ENCODE data around the gene DISC1.

The DISC1 gene

GRCh38 chr1:231665726-231666125 lies 39.1 kb downstream of the DISC1 start:
- H3K4me3 ChIP-seq (replicated peaks; ENCODE audit: insufficient read depth, low read length) = no peak overlapping the region
- TF ChIP-seq SPI1 (IDR thresholded peaks at IDR 0.05; ENCODE audit: borderline replicate concordance, low read depth) (no peak), REST (IDR thresholded peaks at IDR 0.05; ENCODE audit: insufficient replicate concordance, low read depth) (no peak), CTCF (IDR thresholded peaks at IDR 0.05; ENCODE audit: insufficient read depth, low read length) (no peak), GABPA (IDR thresholded peaks at IDR 0.05; ENCODE audit: low read depth) (no peak), POLR2AphosphoS5 (IDR thresholded peaks at IDR 0.05; ENCODE audit: low read depth) (no peak)
- no peak overlapping the region for H3K27ac ChIP-seq (replicated peaks)
- H3K27me3 ChIP-seq (ENCODE audit: insufficient read depth, poor library complexity, severe bottlenecking) = no peaks in the 10 kb centered on the region
- no peak for DNase-seq (ENCODE audit: low read depth in 1 of 2, low spot score in 1 of 2)

GRCh38 chr1:231666220-231666936 lies 39.8 kb downstream of the DISC1 start:
- H3K27me3 ChIP-seq (ENCODE audit: insufficient read depth, poor library complexity, severe bottlenecking) = no peaks in the 10 kb centered on the region
- DNase-seq (ENCODE audit: low read depth in 1 of 2, low spot score in 1 of 2) = peak in 1 of 2 experiments; percentile 10
- no peak overlapping the region for H3K4me3 ChIP-seq (replicated peaks; ENCODE audit: insufficient read depth, low read length)
- TF ChIP-seq REST (IDR thresholded peaks at IDR 0.05; ENCODE audit: insufficient replicate concordance, low read depth) = no peak
- TF ChIP-seq CTCF (IDR thresholded peaks at IDR 0.05; ENCODE audit: insufficient read depth, low read length) = no peak
- no peak for TF ChIP-seq POLR2AphosphoS5 (IDR thresholded peaks at IDR 0.05; ENCODE audit: low read depth)
- no peak for TF ChIP-seq GABPA (IDR thresholded peaks at IDR 0.05; ENCODE audit: low read depth)
- no peak for TF ChIP-seq SPI1 (IDR thresholded peaks at IDR 0.05; ENCODE audit: borderline replicate concordance, low read depth)
- peak overlapping the region; percentile 15; the same call in 1 of the 2 replicates for H3K27ac ChIP-seq (replicated peaks)

- no peak overlapping the region for H3K4me3 ChIP-seq (replicated peaks; ENCODE audit: insufficient read depth, low read length)
- DNase-seq (ENCODE audit: low read depth in 1 of 2, low spot score in 1 of 2) = no peak
- TF ChIP-seq SPI1 (IDR thresholded peaks at IDR 0.05; ENCODE audit: borderline replicate concordance, low read depth) = peak; percentile 29; the same call in 1 of the 2 replicates
- TF ChIP-seq GABPA (IDR thresholded peaks at IDR 0.05; ENCODE audit: low read depth) = no peak
- H3K27me3 ChIP-seq (ENCODE audit: insufficient read depth, poor library complexity, severe bottlenecking) = no peaks in the 10 kb centered on the region
- H3K27ac ChIP-seq (replicated peaks) = peak overlapping the region; percentile 15; the same call in 1 of the 2 replicates
Observed at GRCh38 chr1:231666937-231667608, 40.5 kb downstream of the DISC1 start.

GRCh38 chr1:231667896-231668506 lies 41.4 kb downstream of the DISC1 start:
- Histone ChIP-seq H3K27ac (replicated peaks) (no peak overlapping the region), H3K27me3 (ENCODE audit: insufficient read depth, poor library complexity, severe bottlenecking) (no peaks in the 10 kb centered on the region), H3K4me3 (replicated peaks; ENCODE audit: insufficient read depth, low read length) (no peak overlapping the region)
- TF ChIP-seq SPI1 (IDR thresholded peaks at IDR 0.05; ENCODE audit: borderline replicate concordance, low read depth) = no peak
- no peak for TF ChIP-seq CTCF (IDR thresholded peaks at IDR 0.05; ENCODE audit: insufficient read depth, low read length)
- no peak for TF ChIP-seq GABPA (IDR thresholded peaks at IDR 0.05; ENCODE audit: low read depth)
- no peak for TF ChIP-seq POLR2AphosphoS5 (IDR thresholded peaks at IDR 0.05; ENCODE audit: low read depth)
- DNase-seq (ENCODE audit: low read depth in 1 of 2, low spot score in 1 of 2) = no peak

Measured in HL-60 (cell line).